GM18498 (cell line): ENCODE data around the gene ZBTB7B.
A peak's percentile ranks its signal among the peaks of the same experiment; 100 is the strongest.

Experiments used
- ATAC-seq: cut with Tn5 transposase; IDR thresholded peaks from one replicate; pipeline ENCODE4 v1.9.1; 2021; ENCODE audit warnings: mild to moderate bottlenecking, moderate library complexity; ENCODE audit not compliant: unreplicated experiment

Gene ZBTB7B

GRCh38 chr1:155002464-155003226 lies at the start of gene ZBTB7B:
TSS of gene ZBTB7B (plus strand) at chr1:155002802. CDS start at chr1:155014661, 11,859 bp downstream.
- ATAC-seq: no peak

DNA sequence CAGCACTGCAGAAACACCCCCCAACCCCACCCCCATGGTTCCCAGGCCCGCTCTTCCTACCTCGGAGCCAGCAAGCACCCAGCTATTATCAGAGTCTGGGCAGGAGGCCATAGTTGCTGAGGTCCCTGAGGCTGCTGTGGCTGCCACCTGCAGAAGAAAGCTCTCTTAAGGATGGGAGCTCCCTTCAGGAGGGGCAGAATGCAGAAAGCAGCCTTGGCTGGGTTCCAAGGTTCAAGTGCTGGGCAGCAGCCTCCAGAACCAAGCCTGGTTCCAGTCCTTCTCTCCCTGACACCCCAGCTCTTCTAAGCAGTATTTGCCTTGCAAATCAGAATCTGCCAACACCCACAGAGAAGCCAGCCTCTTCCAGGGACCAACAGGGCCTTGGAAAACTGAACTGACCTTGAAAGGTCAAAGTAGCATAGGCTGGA lies 49.0 kb upstream of the ZBTB7B start:
- no peak for ATAC-seq

DNA sequence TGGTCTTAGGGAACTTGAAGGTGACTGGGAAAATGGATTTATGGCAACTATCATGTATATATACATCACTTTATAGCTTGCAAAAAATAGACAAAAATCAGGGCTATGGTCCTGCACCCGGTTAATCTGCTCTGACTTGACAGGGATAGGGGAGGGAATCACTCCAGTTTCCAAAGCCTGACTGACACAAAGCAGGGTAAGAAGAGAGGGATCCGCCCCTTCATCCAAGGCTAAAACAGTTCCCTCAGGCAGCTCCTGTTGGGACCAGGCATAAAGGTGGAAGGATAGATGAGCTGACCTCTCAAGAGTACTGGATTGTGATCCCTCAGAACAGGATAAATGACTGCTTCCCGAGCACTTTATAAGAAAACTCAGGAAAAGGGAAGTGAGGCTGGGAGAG lies 48.1 kb upstream of the ZBTB7B start:
- ATAC-seq: no peak

DNA sequence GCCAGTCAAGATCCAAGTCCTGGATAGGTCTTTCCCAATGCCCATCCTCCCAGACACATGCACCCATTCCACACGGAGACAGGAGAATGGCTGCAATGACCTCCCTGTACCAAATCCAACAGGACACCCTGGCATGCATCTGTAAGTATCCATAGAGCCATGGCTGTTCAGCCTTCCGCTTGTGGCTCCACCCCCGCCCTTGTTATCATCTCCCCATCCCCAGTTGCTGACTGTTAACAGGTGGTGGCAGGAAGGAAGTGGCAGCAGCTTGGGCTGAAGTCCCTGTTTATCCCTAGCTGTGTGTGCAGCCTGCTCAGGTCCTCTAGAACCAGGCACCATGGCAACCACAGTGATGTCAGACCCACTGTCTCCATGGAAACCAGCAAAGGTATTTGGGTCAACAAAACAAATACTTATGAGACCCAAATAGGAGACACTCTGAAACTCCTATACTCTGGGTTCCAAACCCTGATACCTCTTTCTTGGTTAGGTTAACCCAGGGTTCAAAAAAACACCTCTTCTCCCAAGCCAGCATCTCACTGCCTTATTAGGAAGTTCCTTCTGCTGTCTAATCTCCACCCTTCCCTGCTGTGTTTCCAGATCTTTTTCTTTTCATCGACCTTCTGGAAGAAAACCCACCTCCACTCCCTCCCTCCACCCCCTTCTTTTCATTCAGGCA lies 47.4 kb upstream of the ZBTB7B start:
- peak; percentile 58 for ATAC-seq

DNA sequence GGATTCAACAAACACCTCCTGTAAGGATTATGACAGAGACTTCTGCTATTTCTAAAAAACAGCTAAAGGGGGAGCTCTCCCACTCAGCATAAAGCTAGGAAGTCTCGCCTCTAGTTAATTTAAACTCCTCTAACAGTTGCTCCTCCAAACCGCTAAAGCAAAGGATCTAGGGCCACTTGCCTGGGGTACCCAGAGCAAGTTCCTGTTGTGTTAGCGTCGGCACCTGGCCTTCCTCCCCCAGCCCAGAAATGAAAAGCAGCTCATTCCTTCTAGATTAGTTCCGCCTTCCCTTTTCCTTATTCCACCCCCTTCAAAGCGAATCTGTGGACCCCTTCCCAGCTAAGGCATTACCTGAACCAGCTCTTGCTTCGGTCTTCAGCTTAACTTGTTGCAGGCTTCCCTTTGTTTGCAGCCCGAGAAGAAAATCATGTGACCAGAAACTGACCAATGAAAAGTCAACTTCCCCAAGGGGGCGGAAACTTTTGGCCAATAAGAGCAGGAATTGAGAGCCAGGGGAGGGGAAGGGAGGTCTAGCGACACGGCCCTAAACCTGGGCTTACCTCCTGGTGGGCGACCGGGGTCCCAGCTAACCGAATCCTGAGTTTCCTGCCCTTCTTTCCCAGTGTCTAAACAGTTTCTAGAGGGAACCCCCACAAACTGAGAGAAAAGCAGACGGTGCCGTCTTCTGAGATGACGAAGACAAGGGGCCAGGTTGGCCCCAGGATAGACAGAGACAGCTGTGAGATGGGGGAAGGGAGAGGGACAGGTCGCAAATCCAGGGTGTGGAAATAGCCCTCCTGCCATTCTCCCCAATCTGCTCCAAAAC lies 46.7 kb upstream of the ZBTB7B start, which contains the start of gene PBXIP1:
PBXIP1 (minus strand) TSS at position 382 of the 826 bp plus-strand sequence. CDS start 2,378 bp downstream, outside the sequence.
- peak; percentile 70 for ATAC-seq

GRCh38 chr1:154956544-154956941 lies 46.1 kb upstream of the ZBTB7B start:
- ATAC-seq: no peak

DNA sequence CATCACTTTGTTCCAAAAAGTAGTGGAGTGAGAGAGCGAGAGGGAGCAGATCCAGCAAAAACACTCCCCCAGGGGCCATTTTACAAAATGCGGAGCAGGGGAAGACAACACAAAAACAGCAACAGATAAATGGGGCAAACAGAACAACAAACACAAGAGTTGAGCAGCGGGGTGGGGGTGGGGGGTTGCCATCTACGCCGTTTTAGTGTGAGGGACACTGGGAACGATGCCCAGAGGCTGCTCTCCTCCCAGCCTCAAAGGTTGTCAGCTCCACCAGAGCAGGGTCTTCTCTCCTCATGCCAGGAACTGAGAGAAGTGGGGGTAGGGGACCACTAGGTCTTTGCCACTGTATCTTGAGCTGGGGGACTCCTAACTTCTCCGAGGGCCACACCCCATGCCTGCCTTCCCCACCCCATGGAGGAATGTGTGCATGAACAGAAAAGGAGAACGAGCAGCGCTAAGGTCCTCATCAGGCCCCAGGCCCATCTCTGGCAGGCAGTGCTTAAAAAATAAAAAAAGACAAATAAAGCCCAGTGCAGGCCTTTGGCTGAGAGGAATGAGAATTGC lies 45.4 kb upstream of the ZBTB7B start:
- ATAC-seq: no peak

- ATAC-seq: no peak
Measured at GRCh38 chr1:154958036-154958435, 44.6 kb upstream of the ZBTB7B start.

- no peak for ATAC-seq
Measured at GRCh38 chr1:154958681-154959425, 43.7 kb upstream of the ZBTB7B start.

DNA sequence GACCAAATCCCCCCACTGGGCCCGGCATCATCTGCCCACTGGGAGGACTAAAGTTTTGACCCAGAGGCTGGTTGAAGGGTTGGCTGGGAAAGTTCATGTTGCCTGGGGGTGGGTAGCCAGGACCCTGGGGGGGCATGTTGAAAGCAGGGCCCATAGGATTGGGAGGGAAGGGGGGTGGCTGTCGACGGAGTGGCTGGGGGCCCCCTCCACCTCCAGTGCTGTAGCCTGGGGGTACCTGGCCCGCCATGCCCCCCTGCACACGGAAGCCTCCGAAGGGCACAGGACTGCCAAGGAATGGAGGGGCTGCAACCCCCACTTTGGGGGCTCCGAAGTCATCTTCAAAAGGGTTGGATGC lies 43.2 kb upstream of the ZBTB7B start:
- ATAC-seq: no peak

DNA sequence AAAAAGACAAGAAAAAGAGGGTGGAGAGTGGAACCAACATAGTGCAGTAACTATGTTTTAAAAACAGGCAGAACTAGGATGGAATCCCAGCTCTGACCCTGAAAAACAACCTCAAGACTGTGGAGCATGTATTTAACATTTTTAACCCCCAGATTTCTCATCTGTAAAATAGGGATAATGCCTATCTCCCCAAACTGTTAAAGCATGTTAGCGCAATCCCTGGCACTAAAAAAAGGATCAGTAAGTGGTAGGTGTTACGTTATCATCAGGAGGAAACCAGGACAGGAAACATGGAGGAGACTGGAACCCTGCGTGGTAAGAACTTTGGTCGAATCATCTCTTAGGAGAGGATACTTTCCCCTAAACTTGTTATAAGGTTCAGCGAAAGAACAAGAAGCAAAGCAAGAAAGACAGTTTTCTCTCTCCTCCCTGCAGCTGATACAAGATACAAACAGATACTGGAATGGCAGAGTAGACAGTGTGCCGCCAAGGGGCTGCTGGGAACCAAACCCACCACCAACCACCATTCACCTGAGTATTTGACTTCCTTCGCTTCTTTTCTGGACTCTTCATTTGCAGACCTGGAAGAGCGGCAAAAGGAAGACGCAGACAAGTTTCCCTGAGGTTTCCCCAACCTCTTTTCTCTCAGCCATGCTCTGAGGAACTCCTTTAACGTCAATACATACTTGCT lies 42.0 kb upstream of the ZBTB7B start:
- no peak for ATAC-seq

DNA sequence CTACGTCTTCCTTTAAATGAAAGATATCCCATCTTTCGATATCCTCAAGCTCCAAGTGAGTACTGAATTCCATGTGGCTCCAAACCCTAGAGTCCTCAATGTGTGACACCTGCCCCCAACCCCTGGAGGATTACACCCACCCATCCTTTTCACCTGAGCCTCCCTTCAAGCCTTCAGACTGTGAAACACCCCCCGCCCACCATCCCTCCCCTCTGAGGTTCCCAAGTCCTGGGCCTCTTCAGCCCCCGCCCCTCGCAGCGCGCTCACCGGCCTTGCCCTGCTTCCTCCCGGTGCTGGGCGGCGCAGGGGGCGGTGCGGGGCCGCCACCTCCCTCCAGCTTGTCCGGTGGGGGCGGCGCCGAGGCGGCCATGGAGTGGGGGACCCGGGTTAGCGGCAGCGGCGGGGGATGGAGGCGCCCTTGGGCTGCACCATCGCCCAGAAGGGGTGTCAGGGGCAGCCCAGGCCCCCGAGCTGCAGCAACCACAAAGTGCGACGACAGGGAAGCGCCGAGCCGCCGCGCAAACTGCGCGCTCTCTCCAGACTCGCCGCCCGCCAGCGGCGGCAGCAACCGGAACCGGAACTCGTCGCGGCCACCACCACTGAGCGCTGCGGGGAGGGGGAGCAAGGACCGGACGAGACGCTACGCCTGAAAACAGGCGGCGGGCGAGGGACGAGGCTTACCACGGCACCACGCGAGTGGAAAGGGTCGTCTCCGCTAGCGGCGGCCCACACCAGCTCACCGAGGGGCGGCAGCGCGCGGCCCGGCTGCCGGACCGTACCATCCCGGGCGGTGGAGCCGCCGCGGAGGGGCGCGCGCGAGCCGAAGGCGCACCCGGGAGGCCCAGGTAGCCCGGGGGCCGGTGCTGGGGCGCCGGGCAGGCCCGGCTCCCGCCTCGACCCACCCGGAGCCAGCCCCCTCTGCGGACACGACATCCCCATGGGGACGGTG lies 41.1 kb upstream of the ZBTB7B start, which contains the start of gene PYGO2:
PYGO2 (minus strand) TSS at position 576 of the 949 bp plus-strand sequence; CDS start at position 370, 206 bp downstream.
- ATAC-seq: peak; percentile 78

- peak; percentile 2 for ATAC-seq
Measured at GRCh38 chr1:154962156-154962749, 40.3 kb upstream of the ZBTB7B start.

- no peak for ATAC-seq
Measured at GRCh38 chr1:154962795-154963330, 39.7 kb upstream of the ZBTB7B start.

DNA sequence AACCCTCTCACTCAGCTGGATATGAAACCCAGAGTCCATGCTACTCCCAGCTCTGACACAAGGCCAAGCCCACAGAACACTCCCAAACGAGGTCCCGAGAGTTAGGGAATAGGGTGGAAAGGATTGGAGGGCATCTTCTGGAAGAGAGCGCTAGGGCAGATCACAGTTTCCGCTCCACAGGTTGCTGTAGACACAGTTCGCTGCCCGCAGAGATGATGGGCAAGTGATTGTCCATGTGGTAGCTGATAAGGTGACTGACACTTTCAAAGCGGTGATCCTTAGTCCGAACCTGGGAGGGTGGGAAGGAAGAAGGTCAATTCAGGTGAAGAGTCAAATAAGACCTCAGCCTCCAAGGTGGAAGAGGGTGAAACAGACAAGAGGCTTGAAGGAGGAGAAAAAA lies 39.0 kb upstream of the ZBTB7B start:
- no peak for ATAC-seq

GRCh38 chr1:154964359-154964758 lies 38.2 kb upstream of the ZBTB7B start:
- no peak for ATAC-seq

DNA sequence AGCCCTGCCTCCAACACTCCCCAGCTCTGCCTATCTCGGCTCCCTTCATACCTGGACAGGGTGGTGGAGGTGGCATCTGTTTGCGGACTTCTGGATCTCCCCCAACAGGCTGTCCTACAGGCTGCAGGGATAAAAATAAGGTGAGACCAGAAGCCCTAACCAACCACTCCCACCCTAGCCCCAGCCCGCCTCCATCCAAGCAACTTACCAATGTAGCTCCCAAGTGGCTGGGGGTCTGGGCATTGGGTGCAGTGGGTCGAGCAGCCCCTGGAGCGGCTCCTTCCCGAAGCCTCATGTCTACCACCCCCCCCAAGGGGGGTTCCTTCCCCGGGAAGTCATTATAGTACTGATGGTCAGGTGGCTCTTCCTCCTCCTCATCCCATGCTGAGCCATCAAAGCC lies 36.5 kb upstream of the ZBTB7B start:
- no peak for ATAC-seq
